Measurements from ENCODE around the gene OR2M3.

- TF ChIP-seq CTCF (IDR thresholded peaks at IDR 0.05) (no peak), POLR2A (IDR thresholded peaks at IDR 0.05) (no peak)
Measured at GRCh38 chr1:248183996-248184395, 13.1 kb upstream of the OR2M3 start.

All from uterus (tissue), 2 donors.